Liver (tissue), 9 donors: ENCODE data around the gene DPYSL4. TPM values are rescaled to one million over a fixed set of nuclear protein-coding genes. Genes with fewer than 3 reads are reported as not detected.

Experiments
- DNase-seq: peaks from one replicate; pipeline ENCODE4 v3.0.0-alpha.2; 2017; ENCODE audit warnings: low spot score
- H3K27ac ChIP-seq, 2 donors: one replicate each; pipeline ENCODE4 v1.7.0; 2013; ENCODE audit warnings: inconsistent platforms in 2 of 2, low read length in 2 of 2, control low read depth in 1 of 2, low read depth in 1 of 2, mild to moderate bottlenecking in 1 of 2
- H3K27me3 ChIP-seq, 4 donors: one replicate each; pipeline versions ENCODE4 v1.6.1 to v1.7.0; 2013; ENCODE audit warnings: low read length in 3 of 4, inconsistent platforms in 1 of 4, mild to moderate bottlenecking in 1 of 4, moderate library complexity in 1 of 4; ENCODE audit not compliant: control insufficient read depth in 4 of 4, insufficient read depth in 4 of 4
- H3K36me3 ChIP-seq, 4 donors: one replicate each; pipeline versions ENCODE4 v1.6.1 to v1.7.0; 2013; ENCODE audit warnings: low read length in 3 of 4, mild to moderate bottlenecking in 3 of 4, low read depth in 1 of 4, moderate library complexity in 1 of 4; ENCODE audit not compliant: control insufficient read depth in 4 of 4, insufficient read depth in 3 of 4
- H3K4me1 ChIP-seq, 4 donors: one replicate each; pipeline versions ENCODE4 v1.6.1 to v1.7.0; 2013; ENCODE audit warnings: low read length in 3 of 4, mild to moderate bottlenecking in 3 of 4, moderate library complexity in 1 of 4; ENCODE audit not compliant: control insufficient read depth in 4 of 4, insufficient read depth in 4 of 4
- H3K4me3 ChIP-seq, 3 donors: one replicate each; pipeline versions ENCODE4 v1.6.1 to v1.7.0; 2013; ENCODE audit warnings: low read length in 3 of 3, control low read depth in 1 of 3, low read depth in 1 of 3, mild to moderate bottlenecking in 1 of 3
- H3K9ac ChIP-seq, 2 donors: one replicate each; pipeline ENCODE4 v1.7.0; 2013; ENCODE audit warnings: low read length in 2 of 2, mild to moderate bottlenecking in 2 of 2, moderate library complexity in 2 of 2, control low read depth in 1 of 2, low read depth in 1 of 2
- H3K9me3 ChIP-seq, 4 donors: one replicate each; pipeline versions ENCODE4 v1.6.1 to v1.7.0; 2013; ENCODE audit warnings: low read length in 3 of 4; ENCODE audit not compliant: control insufficient read depth in 4 of 4
- EGR1 ChIP-seq, 2 donors: IDR thresholded peaks; 2 replicates each; pipeline ENCODE4 v1.6.1; 2016 to 2018; ENCODE audit warnings: antibody characterized with exemption in 2 of 2, low read depth in 2 of 2
- FOXA1 ChIP-seq: IDR thresholded peaks from 2 replicates; pipeline ENCODE4 v1.6.1; 2016; ENCODE audit warnings: antibody characterized with exemption
- FOXA2 ChIP-seq: IDR thresholded peaks from 2 replicates; pipeline ENCODE4 v1.6.1; 2016; ENCODE audit warnings: antibody characterized with exemption
- GABPA ChIP-seq, 2 donors: IDR thresholded peaks in 1 of 2; conservative IDR thresholded peaks in 1 of 2; 2 replicates each; pipeline ENCODE4 v1.6.1; 2016; ENCODE audit warnings: antibody characterized with exemption in 2 of 2, mild to moderate bottlenecking in 1 of 2, moderate library complexity in 1 of 2
- HNF4A ChIP-seq, 2 donors: conservative IDR thresholded peaks; 2 replicates each; pipeline ENCODE4 v1.6.1; 2016; ENCODE audit warnings: antibody characterized with exemption in 2 of 2, mild to moderate bottlenecking in 2 of 2
- HNF4G ChIP-seq: IDR thresholded peaks from 2 replicates; pipeline ENCODE4 v1.6.1; 2016; ENCODE audit warnings: antibody characterized with exemption
- JUND ChIP-seq, 2 donors: IDR thresholded peaks; 2 replicates each; pipeline ENCODE4 v1.6.1; 2016; ENCODE audit warnings: antibody characterized with exemption in 2 of 2
- NR2F2 ChIP-seq: IDR thresholded peaks from 2 replicates; pipeline ENCODE4 v1.6.1; 2016; ENCODE audit warnings: antibody characterized with exemption
- RAD21 ChIP-seq, 2 donors: IDR thresholded peaks; 2 replicates each; pipeline ENCODE4 v1.6.1; 2016; ENCODE audit warnings: antibody characterized with exemption in 2 of 2, mild to moderate bottlenecking in 2 of 2
- RXRA ChIP-seq, 2 donors: IDR thresholded peaks; 2 replicates each; pipeline ENCODE4 v1.6.1; 2017 to 2018; ENCODE audit warnings: antibody characterized with exemption in 2 of 2, mild to moderate bottlenecking in 1 of 2
- SP1 ChIP-seq: IDR thresholded peaks from 2 replicates; pipeline ENCODE4 v1.6.1; 2018; ENCODE audit warnings: antibody characterized with exemption, mild to moderate bottlenecking
- TAF1 ChIP-seq: conservative IDR thresholded peaks from 2 replicates; pipeline ENCODE4 v1.6.1; 2016; ENCODE audit warnings: antibody characterized with exemption, mild to moderate bottlenecking
- YY1 ChIP-seq: IDR thresholded peaks from 2 replicates; pipeline ENCODE4 v1.6.1; 2016; ENCODE audit warnings: antibody characterized with exemption, mild to moderate bottlenecking
- WGBS: extraction: QIAGEN DNeasy Blood & Tissue Kit; methylation state at CpG from one replicate; pipeline ENCODE4 v1.1.7; 2013; 5-methylcytosine and 5-hydroxymethylcytosine counted together
- polyA plus RNA-seq, 2 donors: library from polyadenylated mRNA; stranded (reverse) in 1 of 2; unstranded in 1 of 2; fragments of 200-250 nt in 1 of 2; fragments of >200 nt in 1 of 2; fragmentation: Nextera tagmentation in 1 of 2; extraction: Ambion mirVana in 1 of 2; gene quantifications; one replicate each; pipeline versions ENCODE4 v1.2.1 to v1.2.3, GENCODE V29; 2013 to 2015
- total RNA-seq, 2 donors: library from RNA; depleted of rRNA; stranded (reverse); fragments of >200 nt; gene quantifications; one replicate each; pipeline ENCODE4 v1.2.3, GENCODE V29; 2014
- TF ChIP-seq, protein P1 (sequence below): IDR thresholded peaks from 2 replicates; pipeline ENCODE4 v1.6.1; 2016; ENCODE audit warnings: antibody characterized with exemption
- TF ChIP-seq, protein P2 (sequence below): IDR thresholded peaks from 2 replicates; pipeline ENCODE4 v1.6.1; 2016; ENCODE audit warnings: antibody characterized with exemption
- TF ChIP-seq, protein P3 (sequence below): IDR thresholded peaks from 2 replicates; pipeline ENCODE4 v1.6.1; 2016; ENCODE audit warnings: antibody characterized with exemption, mild to moderate bottlenecking
- TF ChIP-seq, protein P4 (sequence below): fragments of 150-350 bp; IDR thresholded peaks from 2 replicates; pipeline ENCODE4 v1.5.1; 2017; ENCODE audit warnings: improper control_type of control experiment, low read depth, low read length; ENCODE audit not compliant: missing input control
- TF ChIP-seq, protein P5 (sequence below): IDR thresholded peaks from 2 replicates; pipeline ENCODE4 v1.6.1; 2016; ENCODE audit warnings: antibody characterized with exemption
- donor health status: healthy.
- donor health status: healthy.
- donor health status: healthy.
- donor health status: healthy.
- donor health status: healthy.

DPYSL4 gene
- total and polyA plus RNA-seq, 4 donors: 0.19 to 2.2 (median 0.26) TPM

DNA sequence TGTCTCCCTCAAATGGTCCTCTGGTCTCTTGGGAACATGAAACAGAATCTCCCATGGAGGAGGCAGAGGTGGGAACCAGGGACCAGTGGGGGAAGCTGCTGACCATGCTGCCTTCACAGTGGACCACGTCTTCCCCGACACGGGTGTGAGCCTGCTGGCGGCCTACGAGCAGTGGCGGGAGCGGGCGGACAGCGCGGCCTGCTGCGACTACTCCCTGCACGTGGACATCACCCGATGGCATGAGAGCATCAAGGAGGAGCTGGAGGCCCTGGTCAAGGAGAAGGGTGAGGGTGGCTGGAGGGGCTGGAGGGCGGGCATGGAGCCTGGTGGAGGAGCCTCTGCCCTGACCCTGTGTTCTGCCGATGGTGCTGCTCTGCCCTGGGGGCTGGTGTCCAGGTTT is 8.0 kb downstream of the DPYSL4 start:
- TF ChIP-seq, protein P1, sequence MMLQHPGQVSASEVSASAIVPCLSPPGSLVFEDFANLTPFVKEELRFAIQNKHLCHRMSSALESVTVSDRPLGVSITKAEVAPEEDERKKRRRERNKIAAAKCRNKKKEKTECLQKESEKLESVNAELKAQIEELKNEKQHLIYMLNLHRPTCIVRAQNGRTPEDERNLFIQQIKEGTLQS: no peak
- TF ChIP-seq EGR1 (IDR thresholded peaks at IDR 0.05; ENCODE audit: low read depth in 2 of 2) (no peak), YY1 (no peak), TAF1 (no peak), RAD21 (IDR thresholded peaks at IDR 0.05) (no peak), FOXA1 (no peak), JUND (IDR thresholded peaks at IDR 0.05) (no peak), NR2F2 (no peak), RXRA (IDR thresholded peaks at IDR 0.05) (no peak), HNF4G (no peak), SP1 (no peak), FOXA2 (no peak), GABPA (IDR thresholded peaks at IDR 0.05 in 1 of 2, conservative IDR thresholded peaks at IDR 0.05 in 1 of 2) (no peak), HNF4A (conservative IDR thresholded peaks at IDR 0.05) (no peak)
- TF ChIP-seq, protein P2, sequence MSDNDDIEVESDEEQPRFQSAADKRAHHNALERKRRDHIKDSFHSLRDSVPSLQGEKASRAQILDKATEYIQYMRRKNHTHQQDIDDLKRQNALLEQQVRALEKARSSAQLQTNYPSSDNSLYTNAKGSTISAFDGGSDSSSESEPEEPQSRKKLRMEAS: no peak
- TF ChIP-seq, protein P3, sequence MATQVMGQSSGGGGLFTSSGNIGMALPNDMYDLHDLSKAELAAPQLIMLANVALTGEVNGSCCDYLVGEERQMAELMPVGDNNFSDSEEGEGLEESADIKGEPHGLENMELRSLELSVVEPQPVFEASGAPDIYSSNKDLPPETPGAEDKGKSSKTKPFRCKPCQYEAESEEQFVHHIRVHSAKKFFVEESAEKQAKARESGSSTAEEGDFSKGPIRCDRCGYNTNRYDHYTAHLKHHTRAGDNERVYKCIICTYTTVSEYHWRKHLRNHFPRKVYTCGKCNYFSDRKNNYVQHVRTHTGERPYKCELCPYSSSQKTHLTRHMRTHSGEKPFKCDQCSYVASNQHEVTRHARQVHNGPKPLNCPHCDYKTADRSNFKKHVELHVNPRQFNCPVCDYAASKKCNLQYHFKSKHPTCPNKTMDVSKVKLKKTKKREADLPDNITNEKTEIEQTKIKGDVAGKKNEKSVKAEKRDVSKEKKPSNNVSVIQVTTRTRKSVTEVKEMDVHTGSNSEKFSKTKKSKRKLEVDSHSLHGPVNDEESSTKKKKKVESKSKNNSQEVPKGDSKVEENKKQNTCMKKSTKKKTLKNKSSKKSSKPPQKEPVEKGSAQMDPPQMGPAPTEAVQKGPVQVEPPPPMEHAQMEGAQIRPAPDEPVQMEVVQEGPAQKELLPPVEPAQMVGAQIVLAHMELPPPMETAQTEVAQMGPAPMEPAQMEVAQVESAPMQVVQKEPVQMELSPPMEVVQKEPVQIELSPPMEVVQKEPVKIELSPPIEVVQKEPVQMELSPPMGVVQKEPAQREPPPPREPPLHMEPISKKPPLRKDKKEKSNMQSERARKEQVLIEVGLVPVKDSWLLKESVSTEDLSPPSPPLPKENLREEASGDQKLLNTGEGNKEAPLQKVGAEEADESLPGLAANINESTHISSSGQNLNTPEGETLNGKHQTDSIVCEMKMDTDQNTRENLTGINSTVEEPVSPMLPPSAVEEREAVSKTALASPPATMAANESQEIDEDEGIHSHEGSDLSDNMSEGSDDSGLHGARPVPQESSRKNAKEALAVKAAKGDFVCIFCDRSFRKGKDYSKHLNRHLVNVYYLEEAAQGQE: no peak
- TF ChIP-seq, protein P4, sequence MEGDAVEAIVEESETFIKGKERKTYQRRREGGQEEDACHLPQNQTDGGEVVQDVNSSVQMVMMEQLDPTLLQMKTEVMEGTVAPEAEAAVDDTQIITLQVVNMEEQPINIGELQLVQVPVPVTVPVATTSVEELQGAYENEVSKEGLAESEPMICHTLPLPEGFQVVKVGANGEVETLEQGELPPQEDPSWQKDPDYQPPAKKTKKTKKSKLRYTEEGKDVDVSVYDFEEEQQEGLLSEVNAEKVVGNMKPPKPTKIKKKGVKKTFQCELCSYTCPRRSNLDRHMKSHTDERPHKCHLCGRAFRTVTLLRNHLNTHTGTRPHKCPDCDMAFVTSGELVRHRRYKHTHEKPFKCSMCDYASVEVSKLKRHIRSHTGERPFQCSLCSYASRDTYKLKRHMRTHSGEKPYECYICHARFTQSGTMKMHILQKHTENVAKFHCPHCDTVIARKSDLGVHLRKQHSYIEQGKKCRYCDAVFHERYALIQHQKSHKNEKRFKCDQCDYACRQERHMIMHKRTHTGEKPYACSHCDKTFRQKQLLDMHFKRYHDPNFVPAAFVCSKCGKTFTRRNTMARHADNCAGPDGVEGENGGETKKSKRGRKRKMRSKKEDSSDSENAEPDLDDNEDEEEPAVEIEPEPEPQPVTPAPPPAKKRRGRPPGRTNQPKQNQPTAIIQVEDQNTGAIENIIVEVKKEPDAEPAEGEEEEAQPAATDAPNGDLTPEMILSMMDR: no peak
- TF ChIP-seq, protein P5, sequence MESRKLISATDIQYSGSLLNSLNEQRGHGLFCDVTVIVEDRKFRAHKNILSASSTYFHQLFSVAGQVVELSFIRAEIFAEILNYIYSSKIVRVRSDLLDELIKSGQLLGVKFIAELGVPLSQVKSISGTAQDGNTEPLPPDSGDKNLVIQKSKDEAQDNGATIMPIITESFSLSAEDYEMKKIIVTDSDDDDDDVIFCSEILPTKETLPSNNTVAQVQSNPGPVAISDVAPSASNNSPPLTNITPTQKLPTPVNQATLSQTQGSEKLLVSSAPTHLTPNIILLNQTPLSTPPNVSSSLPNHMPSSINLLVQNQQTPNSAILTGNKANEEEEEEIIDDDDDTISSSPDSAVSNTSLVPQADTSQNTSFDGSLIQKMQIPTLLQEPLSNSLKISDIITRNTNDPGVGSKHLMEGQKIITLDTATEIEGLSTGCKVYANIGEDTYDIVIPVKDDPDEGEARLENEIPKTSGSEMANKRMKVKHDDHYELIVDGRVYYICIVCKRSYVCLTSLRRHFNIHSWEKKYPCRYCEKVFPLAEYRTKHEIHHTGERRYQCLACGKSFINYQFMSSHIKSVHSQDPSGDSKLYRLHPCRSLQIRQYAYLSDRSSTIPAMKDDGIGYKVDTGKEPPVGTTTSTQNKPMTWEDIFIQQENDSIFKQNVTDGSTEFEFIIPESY: no peak
- no peak overlapping the region for H3K9ac ChIP-seq
- no peaks in the 10 kb centered on the region for H3K4me1 ChIP-seq
- H3K9me3 ChIP-seq: no peaks in the 10 kb centered on the region
- H3K27ac ChIP-seq: no peak overlapping the region
- no peak overlapping the region for H3K4me3 ChIP-seq
- WGBS: 94% methylated on average over 15 of the region's 15 CpGs
- H3K36me3 ChIP-seq: no peaks in the 10 kb centered on the region
- no peak for DNase-seq
- H3K27me3 ChIP-seq: peaks cover 0 to 5% (median 0%) of the 10 kb centered on the region in 4 donors
